ENCODE measurements around the gene FFAR2. TPM values are rescaled to one million over a fixed set of nuclear protein-coding genes. Genes with fewer than 3 reads are reported as not detected.

The FFAR2 gene
- total RNA-seq, 2 donors from 2014 or later, result not detected

- no peaks in the 10 kb centered on the region for H3K27me3 ChIP-seq (ENCODE audit: control insufficient read depth, insufficient read depth, low read length, poor library complexity, severe bottlenecking)
- Mint-ChIP-seq H3K27ac (no peak within 1 kb of the TSS), H3K4me1 (peaks cover 35% of the 10 kb centered on the region), H3K27me3 (ENCODE audit: insufficient read depth) (peaks cover 9% of the 10 kb centered on the region), H3K4me3 (no peak within 1 kb of the TSS), H3K9me3 (no peaks in the 10 kb centered on the region), H3K36me3 (ENCODE audit: low read depth) (no peaks in the 10 kb centered on the region)
- TF ChIP-seq CTCF (conservative IDR thresholded peaks at IDR 0.05), result no peak
- H3K9ac ChIP-seq (ENCODE audit: extremely low read depth, low read length, poor library complexity, severe bottlenecking), result no peak within 1 kb of the TSS
- H3K9me3 ChIP-seq (ENCODE audit: control insufficient read depth, low read length), result no peaks in the 10 kb centered on the region
- no peaks in the 10 kb centered on the region for H3K36me3 ChIP-seq (ENCODE audit: control insufficient read depth, insufficient read depth, low read length)
- no peak for DNase-seq
- no peak within 1 kb of the TSS for H3K4me3 ChIP-seq (ENCODE audit: low read length)
- peaks cover 13% of the 10 kb centered on the region for H3K4me1 ChIP-seq (ENCODE audit: control insufficient read depth, insufficient read depth, low read length)
- no peak within 1 kb of the TSS for H3K27ac ChIP-seq (ENCODE audit: low read depth, low read length)
- 86 to 92% methylated on average over 6 to 9 of the region's 9 CpGs for WGBS, 2 experiments (ENCODE audit: insufficient coverage in 1 of 2, insufficient read length in 1 of 2)
Observed at GRCh38 chr19:35490364-35490763, 42.3 kb downstream of the FFAR2 start, which contains the start of gene KRTDAP. Gene KRTDAP (minus strand): TSS chr19:35490464. CDS start chr19:35490442, 22 bp downstream.

GRCh38 chr19:35491836-35492360 is 43.8 kb downstream of the FFAR2 start:
- H3K9me3 Mint-ChIP-seq, result no peaks in the 10 kb centered on the region
- H3K36me3 Mint-ChIP-seq (ENCODE audit: low read depth), result peaks cover 5% of the 10 kb centered on the region
- H3K4me3 Mint-ChIP-seq, result no peak overlapping the region
- no peak overlapping the region for H3K4me3 ChIP-seq (ENCODE audit: low read length)
- H3K27ac ChIP-seq (ENCODE audit: low read depth, low read length), result no peak overlapping the region
- H3K4me1 Mint-ChIP-seq, result peaks cover 23% of the 10 kb centered on the region
- WGBS, 2 experiments (ENCODE audit: insufficient coverage in 1 of 2, insufficient read length in 1 of 2), result 83 to 96% methylated on average over 2 to 9 of the region's 9 CpGs
- H3K9me3 ChIP-seq (ENCODE audit: control insufficient read depth, low read length), result no peaks in the 10 kb centered on the region
- H3K27ac Mint-ChIP-seq, result no peak overlapping the region
- H3K36me3 ChIP-seq (ENCODE audit: control insufficient read depth, insufficient read depth, low read length), result peaks cover 2% of the 10 kb centered on the region
- H3K27me3 Mint-ChIP-seq (ENCODE audit: insufficient read depth), result peaks cover 9% of the 10 kb centered on the region
- no peaks in the 10 kb centered on the region for H3K27me3 ChIP-seq (ENCODE audit: control insufficient read depth, insufficient read depth, low read length, poor library complexity, severe bottlenecking)
- H3K4me1 ChIP-seq (ENCODE audit: control insufficient read depth, insufficient read depth, low read length), result peaks cover 2% of the 10 kb centered on the region
- TF ChIP-seq CTCF (conservative IDR thresholded peaks at IDR 0.05), result no peak
- DNase-seq, result no peak
- H3K9ac ChIP-seq (ENCODE audit: extremely low read depth, low read length, poor library complexity, severe bottlenecking), result no peak overlapping the region

- no peak overlapping the region for H3K27ac ChIP-seq (ENCODE audit: low read depth, low read length)
Observed at GRCh38 chr19:35493971-35494370, 45.9 kb downstream of the FFAR2 start.

More at GRCh38 chr19:35493971-35494370, 45.9 kb downstream of the FFAR2 start:
- TF ChIP-seq CTCF (conservative IDR thresholded peaks at IDR 0.05), result no peak
- Histone ChIP-seq H3K36me3 (ENCODE audit: control insufficient read depth, insufficient read depth, low read length) (peaks cover 22% of the 10 kb centered on the region), H3K9ac (ENCODE audit: extremely low read depth, low read length, poor library complexity, severe bottlenecking) (no peak overlapping the region), H3K4me1 (ENCODE audit: control insufficient read depth, insufficient read depth, low read length) (no peaks in the 10 kb centered on the region), H3K9me3 (ENCODE audit: control insufficient read depth, low read length) (no peaks in the 10 kb centered on the region), H3K4me3 (ENCODE audit: low read length) (no peak overlapping the region), H3K27me3 (ENCODE audit: control insufficient read depth, insufficient read depth, low read length, poor library complexity, severe bottlenecking) (no peaks in the 10 kb centered on the region)
- 96% methylated on average over 9 of the region's 9 CpGs; no CpG with 5 or more reads in 1 of the 2 experiments for WGBS, 2 experiments (ENCODE audit: insufficient coverage in 1 of 2, insufficient read length in 1 of 2)
- Mint-ChIP-seq H3K27me3 (ENCODE audit: insufficient read depth) (peaks cover 7% of the 10 kb centered on the region), H3K4me3 (no peak overlapping the region), H3K27ac (no peak overlapping the region), H3K36me3 (ENCODE audit: low read depth) (peaks cover 26% of the 10 kb centered on the region), H3K9me3 (no peaks in the 10 kb centered on the region), H3K4me1 (peaks cover 10% of the 10 kb centered on the region)
- no peak for DNase-seq
